AG04450 (cell line): ENCODE measurements around the gene APMAP. TPM values are rescaled to one million over a fixed set of nuclear protein-coding genes. Genes with fewer than 3 reads are reported as not detected.

Source experiments
- CTCF ChIA-PET: fragments of 300-600, 350-600 bp; formaldehyde crosslinking; extraction: SDS; loops from one replicate; lab custom pipeline; 2022; ENCODE audit warnings: antibody characterized with exemption, inconsistent platforms; lab: Charles Lee
- POLR2A ChIA-PET: fragments of 350-600 bp; formaldehyde crosslinking; extraction: SDS; loops from one replicate; lab custom pipeline; 2021; ENCODE audit warnings: antibody characterized with exemption, inconsistent platforms; lab: Yijun Ruan, JAX
- DNase-seq: peaks from one replicate; pipeline ENCODE4 v3.0.0-alpha.2; 2011; ENCODE audit warnings: low read depth, low spot score
- H3K27ac ChIP-seq: one replicate; pipeline ENCODE4 v1.5.1; 2012; ENCODE audit warnings: low read depth, low read length, control low read depth
- H3K27me3 ChIP-seq: one replicate; pipeline ENCODE4 v1.6.0; 2012; ENCODE audit warnings: low read length; ENCODE audit not compliant: control insufficient read depth, insufficient read depth
- H3K4me3 ChIP-seq: 2 replicates; pipeline ENCODE4 v1.5.1; 2011; ENCODE audit warnings: mild to moderate bottlenecking, low read depth, low read length, control low read depth
- H3K9me3 ChIP-seq: 2 replicates; pipeline ENCODE4 v1.5.1; 2012; ENCODE audit warnings: low read length; ENCODE audit not compliant: control insufficient read depth, insufficient read depth
- CTCF ChIP-seq: IDR thresholded peaks from 2 replicates; pipeline ENCODE4 v1.5.1; 2011; ENCODE audit warnings: low read depth, low read length, control low read depth, inconsistent platforms
- polyA plus RNA-seq: library from polyadenylated mRNA; depleted of rRNA; stranded (reverse); fragments of >200 nt; gene quantifications from 2 replicates; pipeline ENCODE4 v1.2.3, GENCODE V29; 2011

APMAP gene
- polyA plus RNA-seq, 1 experiment: 94.5 TPM

DNA sequence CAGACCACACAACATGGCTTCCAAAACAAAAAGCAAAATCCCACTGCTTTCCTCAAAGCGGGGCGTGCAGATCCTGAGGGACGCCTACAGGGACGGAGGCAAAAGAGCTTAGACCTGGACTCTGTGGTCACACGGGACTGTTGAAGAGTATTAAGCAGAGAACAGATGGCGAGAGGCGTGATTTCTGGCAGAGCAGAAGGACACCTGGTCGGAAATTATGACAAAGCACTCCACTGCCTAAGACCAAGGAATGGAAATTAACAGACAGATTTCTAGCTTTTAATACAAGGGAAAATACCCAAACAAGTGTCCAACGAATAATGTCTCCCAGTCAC lies 28.1 kb downstream of the APMAP start:
- ChIA-PET POLR2A (no interaction called here), CTCF (interaction anchor here (0.7 kb wide), 1 partner anchor 9 kb away, joined by 3 read pairs; no protein-coding TSS in a partner anchor)
- DNase-seq: no peak
- no peak for TF ChIP-seq CTCF
- no peaks in the 10 kb centered on the region for H3K27me3 ChIP-seq
- H3K9me3 ChIP-seq: no peaks in the 10 kb centered on the region
- no peak overlapping the region for H3K27ac ChIP-seq
- H3K4me3 ChIP-seq: no peak overlapping the region

DNA sequence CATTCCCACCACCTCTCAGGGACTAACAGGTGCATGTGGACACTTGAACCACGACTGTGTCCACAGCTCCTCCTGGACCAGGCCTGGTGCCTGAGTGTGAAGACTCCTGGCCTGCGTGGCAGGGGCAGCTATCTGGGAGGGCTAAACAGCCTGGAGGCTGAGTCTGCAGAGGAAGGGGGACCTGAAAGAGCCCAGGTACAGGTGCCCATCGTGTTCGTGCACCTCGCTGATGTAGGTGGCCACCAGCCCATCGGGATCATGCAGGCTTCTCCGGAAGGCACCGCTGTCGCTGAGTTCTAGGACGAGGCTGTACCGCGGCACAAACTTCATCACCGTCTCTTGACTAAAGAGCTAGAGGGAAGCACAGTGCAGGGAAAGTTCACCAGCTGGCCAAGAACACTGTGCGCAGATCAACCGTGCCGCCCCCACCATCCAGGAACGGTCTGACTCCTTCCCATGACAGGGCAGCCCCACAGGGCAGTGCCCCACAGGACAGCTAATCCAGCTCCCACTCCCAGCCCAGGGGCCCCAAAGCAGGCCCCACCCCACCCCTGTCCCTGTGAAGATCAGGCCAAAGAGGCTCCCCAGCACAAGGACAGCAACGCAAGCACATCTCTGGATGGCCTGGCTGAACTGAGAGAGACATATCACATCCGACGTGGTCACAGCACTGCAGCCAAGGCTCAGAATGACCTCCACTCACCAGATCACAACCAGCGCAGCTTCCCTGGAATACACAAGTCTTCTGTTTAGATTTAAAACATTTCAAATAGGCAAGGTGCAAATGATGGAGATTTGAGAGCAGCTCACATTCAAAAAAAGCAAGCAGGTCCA lies 28.7 kb downstream of the APMAP start:
- POLR2A ChIA-PET: no interaction called here
- no peak for DNase-seq

GRCh38 chr20:24962510-24962909 lies 30.0 kb downstream of the APMAP start:
- POLR2A ChIA-PET: no interaction called here
- Histone ChIP-seq H3K27ac (no peak overlapping the region), H3K9me3 (no peaks in the 10 kb centered on the region), H3K4me3 (no peak overlapping the region), H3K27me3 (no peaks in the 10 kb centered on the region)
- CTCF ChIA-PET: no interaction called here
- DNase-seq: no peak
- TF ChIP-seq CTCF: no peak

More for the DNA sequence above, 28.7 kb downstream of the APMAP start:
- Histone ChIP-seq H3K27me3 (no peaks in the 10 kb centered on the region), H3K4me3 (no peak overlapping the region), H3K9me3 (no peaks in the 10 kb centered on the region), H3K27ac (no peak overlapping the region)
- CTCF ChIA-PET: interaction anchor here (0.7 kb wide), 1 partner anchor 9 kb away, joined by 3 read pairs; no protein-coding TSS in a partner anchor
- TF ChIP-seq CTCF: no peak

GRCh38 chr20:24962182-24962492 lies 30.4 kb downstream of the APMAP start:
- TF ChIP-seq CTCF: no peak
- H3K9me3 ChIP-seq: no peaks in the 10 kb centered on the region
- ChIA-PET CTCF (no interaction called here), POLR2A (no interaction called here)
- no peak overlapping the region for H3K27ac ChIP-seq
- H3K27me3 ChIP-seq: no peaks in the 10 kb centered on the region
- DNase-seq: no peak
- H3K4me3 ChIP-seq: no peak overlapping the region

DNA sequence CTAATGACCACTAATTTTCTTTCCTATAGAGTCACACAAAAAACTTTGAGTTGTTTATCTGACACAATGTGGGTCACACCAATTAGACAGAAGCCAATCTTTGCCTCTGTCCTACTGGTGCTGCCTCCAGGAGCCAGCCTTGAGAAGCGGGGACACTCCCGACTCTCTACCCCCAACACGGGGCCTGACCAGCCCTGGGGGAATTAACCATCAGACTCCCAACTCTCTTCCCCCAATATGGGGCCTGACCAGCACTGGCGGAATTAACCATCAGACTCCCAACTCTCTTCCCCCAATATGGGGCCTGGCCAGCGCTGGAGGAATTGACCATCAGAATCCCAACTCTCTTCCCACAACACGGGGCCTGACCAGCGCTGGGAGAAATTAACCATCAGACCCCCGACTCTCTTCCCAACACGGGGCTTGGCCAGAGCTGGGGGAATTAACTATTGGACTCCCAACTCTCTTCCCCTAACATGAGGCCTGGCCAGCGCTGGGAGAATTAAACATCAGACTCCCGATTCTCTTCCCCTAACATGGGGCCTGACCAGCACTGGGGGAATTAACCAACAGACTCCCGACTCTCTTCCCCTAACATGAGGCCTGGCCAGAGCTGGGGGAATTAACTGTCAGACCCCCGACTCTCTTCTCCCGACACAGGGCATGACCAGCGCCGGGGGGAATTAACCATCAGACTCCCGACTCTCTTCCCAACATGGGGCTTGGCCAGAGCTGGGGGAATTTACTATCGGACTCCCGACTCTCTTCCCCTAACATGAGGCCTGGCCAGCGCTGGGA lies 31.0 kb downstream of the APMAP start:
- no peak for TF ChIP-seq CTCF
- CTCF ChIA-PET: no interaction called here

More for the DNA sequence above, 31.0 kb downstream of the APMAP start:
- H3K27ac ChIP-seq: no peak overlapping the region
- POLR2A ChIA-PET: no interaction called here
- H3K9me3 ChIP-seq: no peaks in the 10 kb centered on the region
- H3K27me3 ChIP-seq: no peaks in the 10 kb centered on the region
- no peak overlapping the region for H3K4me3 ChIP-seq
- DNase-seq: no peak
